SH-SY5Y (cell line): ENCODE measurements around the gene WDR43.

Experiments used
- GATA2 ChIP-seq: IDR thresholded peaks from 2 replicates; pipeline ENCODE4 v1.6.1; 2011; ENCODE audit warnings: mild to moderate bottlenecking, low read depth, low read length
- GATA3 ChIP-seq: IDR thresholded peaks from 2 replicates; pipeline ENCODE4 v1.6.1; 2011; ENCODE audit warnings: low read depth, mild to moderate bottlenecking, low read length, moderate library complexity

DNA sequence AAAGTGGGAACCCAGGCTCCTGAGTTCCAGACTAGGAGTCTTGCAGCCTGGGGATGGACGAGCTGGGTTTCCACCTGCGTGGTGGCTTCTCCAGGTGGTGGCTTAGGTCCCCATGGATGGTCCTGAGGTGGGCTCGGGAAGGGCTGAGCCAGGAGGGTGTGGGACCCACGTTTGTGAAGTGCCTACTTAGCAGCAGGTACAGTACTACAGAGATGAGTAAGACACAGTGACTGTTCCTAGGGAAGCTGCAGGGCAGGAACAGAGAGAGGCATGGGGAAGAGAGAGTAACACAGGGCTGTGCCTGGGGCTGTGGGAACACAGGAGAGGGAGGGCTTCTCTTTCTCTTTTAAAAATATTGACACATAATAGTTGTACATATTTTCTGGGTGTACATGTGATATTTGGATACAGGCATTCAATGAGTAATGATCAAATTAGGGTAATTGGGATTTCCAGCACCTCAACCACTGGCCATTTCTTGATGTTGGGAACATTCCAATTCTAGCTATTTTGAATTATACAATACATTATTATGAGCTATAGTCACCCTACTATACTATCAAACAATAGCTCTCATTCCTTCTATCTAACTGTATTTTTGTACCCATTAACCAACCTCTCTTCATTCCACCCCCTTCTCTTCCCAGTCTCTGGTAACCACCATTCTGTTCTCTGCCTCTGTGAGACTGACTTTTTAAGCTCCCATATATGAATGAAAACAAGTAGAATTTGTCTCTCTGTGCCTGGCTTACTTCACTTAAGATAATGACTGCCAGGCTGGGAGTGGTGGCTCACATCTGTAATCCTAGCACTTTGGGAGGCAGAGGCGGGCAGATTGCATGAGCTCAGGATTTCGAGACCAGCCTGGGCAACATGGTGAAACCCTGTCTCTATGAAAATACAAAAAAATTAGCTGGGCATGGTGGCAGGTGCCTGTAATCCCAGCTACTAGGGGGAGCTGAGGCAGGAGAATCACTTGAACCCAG lies 101.6 kb downstream of the WDR43 start:
- TF ChIP-seq GATA2 (no peak), GATA3 (no peak)
